ENCODE results near the gene CDX1. TPM values are rescaled to one million over a fixed set of nuclear protein-coding genes. Genes with fewer than 3 reads are reported as not detected.
"Not testable (repeated sequence)": the region's sequence is repeated elsewhere in the genome, so short reads cannot be mapped to it uniquely, and the experiment has no call there.

Gene CDX1
- total and polyA plus RNA-seq, 5 donors from 2014 or later: not detected

GRCh38 chr5:150229571-150229970 is 63.0 kb downstream of the CDX1 start:
- H3K4me3 ChIP-seq (ENCODE audit: low read depth, low read length): no peak overlapping the region
- ATAC-seq (ENCODE audit: low read depth in 2 of 2) (no peak), DNase-seq (no peak)
- no peaks in the 10 kb centered on the region for H3K36me3 ChIP-seq (ENCODE audit: control insufficient read depth, insufficient read depth, low read length)
- H3K4me1 Mint-ChIP-seq: no peaks in the 10 kb centered on the region
- H3K27ac Mint-ChIP-seq: no peak overlapping the region
- H3K4me3 Mint-ChIP-seq: no peak overlapping the region
- no peaks in the 10 kb centered on the region for H3K9me3 ChIP-seq (ENCODE audit: control insufficient read depth in 2 of 2, low read length in 2 of 2)
- no peak overlapping the region for H3K27ac ChIP-seq (ENCODE audit: insufficient read depth, low read length, poor library complexity, severe bottlenecking)
- H3K27me3 Mint-ChIP-seq: peaks cover 5% of the 10 kb centered on the region
- H3K27me3 ChIP-seq (ENCODE audit: control insufficient read depth, insufficient read depth, low read length): no peaks in the 10 kb centered on the region
- H3K36me3 Mint-ChIP-seq: no peaks in the 10 kb centered on the region
- H3K4me1 ChIP-seq (ENCODE audit: control insufficient read depth, insufficient read depth, low read length, poor library complexity, severe bottlenecking): no peaks in the 10 kb centered on the region
- H3K9me3 Mint-ChIP-seq: no peaks in the 10 kb centered on the region

- no peak for ATAC-seq (ENCODE audit: low read depth in 2 of 2)
- Mint-ChIP-seq H3K4me1 (no peaks in the 10 kb centered on the region), H3K4me3 (no peak overlapping the region), H3K27me3 (peaks cover 5% of the 10 kb centered on the region), H3K36me3 (no peaks in the 10 kb centered on the region), H3K9me3 (no peaks in the 10 kb centered on the region), H3K27ac (no peak overlapping the region)
- Histone ChIP-seq H3K9me3 (ENCODE audit: control insufficient read depth in 2 of 2, low read length in 2 of 2) (no peaks in the 10 kb centered on the region), H3K27ac (ENCODE audit: insufficient read depth, low read length, poor library complexity, severe bottlenecking) (no peak overlapping the region), H3K4me1 (ENCODE audit: control insufficient read depth, insufficient read depth, low read length, poor library complexity, severe bottlenecking) (no peaks in the 10 kb centered on the region), H3K4me3 (ENCODE audit: low read depth, low read length) (no peak overlapping the region), H3K36me3 (ENCODE audit: control insufficient read depth, insufficient read depth, low read length) (no peaks in the 10 kb centered on the region), H3K27me3 (ENCODE audit: control insufficient read depth, insufficient read depth, low read length) (no peaks in the 10 kb centered on the region)
- DNase-seq: no peak
These were observed 64.3 kb downstream of the CDX1 start for GRCh38 chr5:150230842-150231241.

GRCh38 chr5:150233706-150234105 is 67.1 kb downstream of the CDX1 start:
- H3K9me3 ChIP-seq (ENCODE audit: control insufficient read depth in 2 of 2, low read length in 2 of 2); H3K27me3 Mint-ChIP-seq; H3K36me3 Mint-ChIP-seq; H3K4me3 ChIP-seq (ENCODE audit: low read depth, low read length); H3K27me3 ChIP-seq (ENCODE audit: control insufficient read depth, insufficient read depth, low read length); H3K36me3 ChIP-seq (ENCODE audit: control insufficient read depth, insufficient read depth, low read length); ATAC-seq (ENCODE audit: low read depth in 2 of 2); DNase-seq; H3K27ac ChIP-seq (ENCODE audit: insufficient read depth, low read length, poor library complexity, severe bottlenecking); H3K27ac Mint-ChIP-seq; H3K4me1 ChIP-seq (ENCODE audit: control insufficient read depth, insufficient read depth, low read length, poor library complexity, severe bottlenecking); H3K4me3 Mint-ChIP-seq; H3K4me1 Mint-ChIP-seq; H3K9me3 Mint-ChIP-seq: not testable (repeated sequence)

Other genes with a start within 250 kb of the CDX1 start
- not detected for gene PDE6A, start 222.0 kb upstream of the CDX1 start, total RNA-seq
- not detected for gene PDE6A, start 222.0 kb upstream of the CDX1 start, polyA plus RNA-seq
- gene SLC26A2, start 206.0 kb upstream of the CDX1 start, total RNA-seq: 6.7 TPM
- gene SLC26A2, start 206.0 kb upstream of the CDX1 start, polyA plus RNA-seq: 1 to 10 TPM; 2.7 to 6.0 (median 3.6) TPM
- 2.8 TPM for gene TIGD6, start 166.1 kb upstream of the CDX1 start, total RNA-seq
- gene TIGD6, start 166.1 kb upstream of the CDX1 start, polyA plus RNA-seq: 1 to 10 TPM; 2.4 to 3.5 (median 3.0) TPM
- gene HMGXB3, start 166.0 kb upstream of the CDX1 start, total RNA-seq: 51.5 TPM
- 10 to 100 TPM; 11.0 to 13.1 (median 12.5) TPM for gene HMGXB3, start 166.0 kb upstream of the CDX1 start, polyA plus RNA-seq
- gene CSF1R, start 80.2 kb upstream of the CDX1 start, total RNA-seq: not detected
- gene CSF1R, start 80.2 kb upstream of the CDX1 start, polyA plus RNA-seq: 1 to 10 TPM in 2 of 4 donors, under 1 TPM in 2; 0.60 to 1.2 (median 0.97) TPM
- not detected for gene PDGFRB, start 10.9 kb upstream of the CDX1 start, total RNA-seq
- under 1 TPM in 1 of 4 donors, not detected in 3; 0.03 TPM for gene PDGFRB, start 10.9 kb upstream of the CDX1 start, polyA plus RNA-seq
- not detected for gene SLC6A7, start 23.3 kb downstream of the CDX1 start, total RNA-seq
- not detected for gene SLC6A7, start 23.3 kb downstream of the CDX1 start, polyA plus RNA-seq
- not detected for gene CAMK2A, start 123.0 kb downstream of the CDX1 start, total RNA-seq
- gene CAMK2A, start 123.0 kb downstream of the CDX1 start, polyA plus RNA-seq: not detected
- gene ARSI, start 136.1 kb downstream of the CDX1 start, total RNA-seq: not detected
- not detected for gene ARSI, start 136.1 kb downstream of the CDX1 start, polyA plus RNA-seq
- 58.3 TPM for gene TCOF1, start 190.9 kb downstream of the CDX1 start, total RNA-seq
- 1 to 10 TPM; 2.7 to 5.6 (median 3.4) TPM for gene TCOF1, start 190.9 kb downstream of the CDX1 start, polyA plus RNA-seq
- 1,110 TPM for gene CD74, start 246.1 kb downstream of the CDX1 start, total RNA-seq
- 1,000 to 10,000 TPM in 1 of 4 donors, 100 to 1,000 TPM in 3; 664 to 1,266 (median 896) TPM for gene CD74, start 246.1 kb downstream of the CDX1 start, polyA plus RNA-seq

Data from CD4-positive, CD25-positive, alpha-beta regulatory T cell (primary cell).